Measurements from ENCODE around the gene SEC16A. TPM values are rescaled to one million over a fixed set of nuclear protein-coding genes. Genes with fewer than 3 reads are reported as not detected.

The SEC16A gene
- total RNA-seq, 1 experiment from 2014 or later = 56.4 TPM

- no peak overlapping the region for H3K4ac ChIP-seq (ENCODE audit: low read depth, low read length)
- H4K5ac ChIP-seq (ENCODE audit: insufficient read length, low read depth, low read length) = no peak overlapping the region
- Mint-ChIP-seq H3K27me3 (ENCODE audit: low read depth) (no peaks in the 10 kb centered on the region), H3K4me3 (no peak overlapping the region), H3K4me1 (no peaks in the 10 kb centered on the region), H3K27ac (no peak overlapping the region), H3K9me3 (no peaks in the 10 kb centered on the region), H3K36me3 (ENCODE audit: insufficient read depth in 1 of 3, low read depth in 3 of 3) (peaks cover 12 to 77% (median 53%) of the 10 kb centered on the region in 3 experiments; a peak in 6 of 7 replicates)
- H3K9ac ChIP-seq (ENCODE audit: extremely low read depth, insufficient read length, low read length) = no peak overlapping the region
- DNase-seq = no peak
- H2AFZ ChIP-seq (ENCODE audit: low read length) = no peak overlapping the region
- H3K23ac ChIP-seq (ENCODE audit: insufficient read length, low read depth, low read length) = no peak overlapping the region
- H2AK5ac ChIP-seq (ENCODE audit: insufficient read length, low read length) = no peak overlapping the region
- H2BK120ac ChIP-seq (ENCODE audit: low read depth, low read length, poor library complexity, severe bottlenecking) = no peak overlapping the region
- no peak overlapping the region for H2BK20ac ChIP-seq (ENCODE audit: low read depth, low read length, poor library complexity, severe bottlenecking)
- H4K20me1 ChIP-seq (ENCODE audit: control insufficient read depth, insufficient read depth, insufficient read length) = no peaks in the 10 kb centered on the region
- no peak overlapping the region for H3K18ac ChIP-seq (ENCODE audit: insufficient read length, low read depth, low read length)
- H3K23me2 ChIP-seq (ENCODE audit: insufficient read length, low read depth, low read length, poor library complexity, severe bottlenecking) = no peaks in the 10 kb centered on the region
- no peak overlapping the region for H2BK12ac ChIP-seq (ENCODE audit: insufficient read length, low read depth, low read length)
- H3K4me1 ChIP-seq (ENCODE audit: insufficient read depth, low read length) = no peaks in the 10 kb centered on the region
- H3K79me2 ChIP-seq (ENCODE audit: insufficient read depth, low read length) = no peaks in the 10 kb centered on the region
- H3K14ac ChIP-seq (ENCODE audit: insufficient read depth, low read length) = no peak overlapping the region
- WGBS (ENCODE audit: extremely low coverage, insufficient read length, low lambda C conversion rate) = no CpG with 5 or more reads among the region's 43 CpGs
- H3T11ph ChIP-seq (ENCODE audit: low read length) = no peak overlapping the region
- no peak overlapping the region for H3K4me2 ChIP-seq (ENCODE audit: insufficient read depth, insufficient read length, low read length)
- no peaks in the 10 kb centered on the region for H3K27me3 ChIP-seq (ENCODE audit: insufficient read depth, low read length)
- no peak overlapping the region for H3K56ac ChIP-seq (ENCODE audit: insufficient read length, low read depth, low read length)
- H4K91ac ChIP-seq (ENCODE audit: insufficient read length, low read depth, low read length) = no peak overlapping the region
- H2BK15ac ChIP-seq (ENCODE audit: low read depth, low read length) = no peak overlapping the region
- H2BK5ac ChIP-seq (ENCODE audit: insufficient read length, low read length) = no peak overlapping the region
- no peak overlapping the region for H4K8ac ChIP-seq (replicated peaks; ENCODE audit: insufficient read length, low read depth, low read length)
- no peak overlapping the region for H3K27ac ChIP-seq (ENCODE audit: insufficient read length, low read depth, low read length)
- no peaks in the 10 kb centered on the region for H3K79me1 ChIP-seq (ENCODE audit: insufficient read depth, low read depth, low read length, poor library complexity, severe bottlenecking)
- H3K9me3 ChIP-seq (ENCODE audit: control insufficient read depth, low read depth, low read length) = no peaks in the 10 kb centered on the region
- no peak for TF ChIP-seq CTCF (conservative IDR thresholded peaks at IDR 0.05)
These were observed 59.3 kb downstream of the SEC16A start for GRCh38 chr9:136423432-136424146.
